ENCODE measurements around the gene HPSE2.

The HPSE2 gene

DNA sequence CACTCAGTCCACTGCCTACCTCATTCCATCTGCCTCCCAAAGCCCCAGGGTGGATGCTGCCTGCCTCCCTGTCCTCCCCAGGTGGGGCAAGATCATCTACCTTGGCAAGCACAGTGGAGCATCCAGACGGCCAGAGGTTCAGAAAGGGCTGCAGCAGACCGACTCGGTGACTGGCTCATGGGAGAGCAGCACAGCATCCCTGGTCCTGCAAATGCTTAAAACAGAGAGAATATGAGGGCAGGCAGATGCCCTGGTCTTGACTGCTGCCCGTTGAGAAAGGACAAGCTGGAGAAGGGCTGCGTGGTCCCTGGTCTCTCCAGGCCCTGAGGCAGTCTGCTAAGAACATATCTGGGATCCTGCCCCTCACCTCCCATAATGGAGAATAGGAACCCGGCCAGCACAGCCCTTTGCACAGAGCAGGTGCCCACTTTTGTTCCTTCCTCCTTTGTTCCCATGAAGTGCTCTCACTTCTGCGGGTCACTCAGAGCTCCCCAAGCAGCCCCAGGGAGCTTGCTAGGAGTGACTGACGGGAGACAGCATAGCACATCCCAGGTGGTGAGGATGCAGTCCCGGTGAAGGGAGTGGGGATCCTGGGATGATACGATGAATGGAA lies 790.3 kb downstream of the HPSE2 start:
- H3K27ac ChIP-seq, result no peak overlapping the region
- TF ChIP-seq ZFX (IDR thresholded peaks at IDR 0.05) (no peak), CTCF (conservative IDR thresholded peaks at IDR 0.05) (no peak)

- no peak for TF ChIP-seq ZFX (IDR thresholded peaks at IDR 0.05)
- TF ChIP-seq CTCF (conservative IDR thresholded peaks at IDR 0.05), result no peak
- no peak overlapping the region for H3K27ac ChIP-seq
Observed at GRCh38 chr10:98444314-98445006, 791.2 kb downstream of the HPSE2 start.

DNA sequence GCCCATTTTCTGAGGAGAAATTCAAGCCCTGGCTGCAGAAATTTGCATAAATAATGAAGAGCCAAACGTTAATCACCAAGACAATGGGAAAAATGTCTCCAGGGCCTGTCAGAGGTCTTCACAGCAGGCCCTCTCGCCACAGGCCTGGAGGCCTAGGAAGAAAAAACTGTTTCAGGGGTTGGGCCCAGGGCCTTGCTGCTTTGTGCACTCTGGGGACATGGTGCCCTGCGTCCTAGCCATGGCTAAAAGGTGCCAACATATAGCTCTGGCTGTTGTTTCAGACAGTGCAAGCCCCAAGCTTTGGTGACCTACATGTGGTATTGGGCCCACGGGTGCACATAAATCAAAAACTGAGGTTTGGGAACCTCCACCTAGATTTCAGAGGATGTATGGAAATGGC lies 796.9 kb downstream of the HPSE2 start:
- H3K27ac ChIP-seq, result no peak overlapping the region
- TF ChIP-seq CTCF (conservative IDR thresholded peaks at IDR 0.05) (no peak), ZFX (IDR thresholded peaks at IDR 0.05) (no peak)

DNA sequence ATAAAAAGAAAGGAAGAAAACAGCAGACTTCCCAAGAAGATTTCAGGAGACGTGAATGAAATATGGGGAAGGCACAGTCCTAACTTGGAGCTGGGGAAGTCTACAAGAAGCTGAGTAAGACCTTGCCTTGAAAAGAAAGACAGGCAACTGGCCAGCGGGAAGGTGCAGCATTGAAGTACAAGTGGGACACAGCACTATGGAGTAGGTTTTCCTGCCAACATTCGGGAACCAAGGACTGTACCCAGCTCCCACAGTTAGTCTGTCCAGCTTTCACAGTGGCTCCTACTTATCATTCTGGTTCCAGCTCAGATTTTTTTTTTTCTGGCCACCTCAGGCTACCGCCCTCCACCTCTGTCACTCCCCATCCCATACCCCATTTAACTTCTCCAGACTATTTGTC lies 798.9 kb downstream of the HPSE2 start:
- no peak overlapping the region for H3K27ac ChIP-seq
- TF ChIP-seq CTCF (conservative IDR thresholded peaks at IDR 0.05) (no peak), ZFX (IDR thresholded peaks at IDR 0.05) (no peak)

DNA sequence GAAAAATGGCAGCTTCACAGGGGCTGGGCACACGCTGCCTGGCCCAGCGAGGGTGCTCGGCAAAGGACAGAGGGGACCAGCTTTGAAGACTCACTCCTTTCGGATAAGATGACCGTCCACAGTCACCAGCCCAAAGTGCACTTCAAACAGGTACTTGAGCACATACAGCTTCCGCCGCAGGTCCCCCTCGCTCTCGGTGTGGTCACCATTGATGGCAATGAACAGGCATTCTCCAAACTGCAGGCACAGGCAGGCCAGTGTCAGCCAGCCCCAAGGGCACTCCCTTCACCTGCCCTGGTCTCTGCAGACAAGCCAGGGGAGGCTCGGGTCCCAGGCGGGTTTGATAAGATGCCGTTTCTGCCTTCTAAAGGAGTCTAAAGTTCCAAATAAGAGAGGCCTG lies 800.5 kb downstream of the HPSE2 start:
- no peak overlapping the region for H3K27ac ChIP-seq
- TF ChIP-seq CTCF (conservative IDR thresholded peaks at IDR 0.05) (no peak), ZFX (IDR thresholded peaks at IDR 0.05) (no peak)

DNA sequence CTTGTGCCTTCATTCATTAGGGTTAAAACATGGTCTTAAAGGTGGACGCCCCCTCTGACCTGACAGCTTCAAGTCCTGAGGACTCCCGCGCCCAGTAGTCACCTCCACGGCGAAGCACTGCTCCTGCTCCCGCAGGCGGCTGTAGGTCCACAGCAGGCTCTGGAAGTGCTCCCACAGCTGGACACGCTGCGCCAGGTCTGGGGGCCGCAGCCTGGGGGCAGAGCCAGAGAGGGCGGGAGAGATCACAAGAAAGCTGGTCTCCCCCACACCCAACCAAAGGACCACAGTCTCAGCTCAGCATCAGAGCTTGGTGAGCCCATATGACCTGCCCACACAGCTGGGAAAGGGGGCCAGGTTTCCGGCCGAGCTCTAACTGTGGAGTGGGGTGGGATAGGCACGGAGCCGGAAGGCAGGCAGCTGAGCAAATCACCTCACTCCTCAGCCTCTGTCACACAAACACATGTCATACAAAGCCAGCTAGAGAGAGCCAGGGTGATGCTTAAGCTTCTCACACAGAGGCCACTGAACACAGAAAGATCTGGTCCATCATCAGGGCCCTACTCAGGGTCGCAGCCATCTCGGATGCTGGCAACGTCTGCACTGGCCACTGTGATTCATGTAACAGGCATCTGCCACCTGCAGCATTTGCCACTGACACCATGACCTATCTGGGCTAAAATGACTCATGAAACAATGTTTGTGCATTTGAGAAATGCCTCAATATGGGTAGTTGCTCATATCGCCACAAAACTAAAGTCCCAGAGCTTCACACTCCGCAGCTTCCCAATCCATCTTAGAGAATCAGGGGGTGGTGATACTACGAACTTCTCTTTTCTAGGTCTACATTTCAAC lies 801.5 kb downstream of the HPSE2 start:
- no peak overlapping the region for H3K27ac ChIP-seq

More for the DNA sequence above, 801.5 kb downstream of the HPSE2 start:
- TF ChIP-seq ZFX (IDR thresholded peaks at IDR 0.05) (no peak), CTCF (conservative IDR thresholded peaks at IDR 0.05) (no peak)

All from C4-2B (cell line).